WERI-Rb-1 (cell line): ENCODE results near the gene ENC1.
A peak's percentile ranks its signal among the peaks of the same experiment; 100 is the strongest.

ENCODE experiments used
- DNase-seq: peaks from one replicate; pipeline ENCODE4 v3.0.0-alpha.2; 2020
- H3K27ac ChIP-seq: fragments of 250-450 bp; sonication (Bioruptor Pico); 2 replicates; pipeline ENCODE4 v1.5.1; 2020; ENCODE audit warnings: mild to moderate bottlenecking, moderate library complexity
- H3K27me3 ChIP-seq: fragments of 250-450 bp; sonication (Bioruptor Pico); 2 replicates; pipeline ENCODE4 v1.5.1; 2021; ENCODE audit warnings: mild to moderate bottlenecking, low read depth, moderate library complexity; ENCODE audit not compliant: insufficient read depth, severe bottlenecking
- H3K36me3 ChIP-seq: fragments of 250-450 bp; sonication (Bioruptor Pico); 2 replicates; pipeline ENCODE4 v1.5.1; 2020; ENCODE audit warnings: mild to moderate bottlenecking, moderate library complexity
- H3K4me3 ChIP-seq: 2 replicates; pipeline ENCODE4 v1.5.1; 2011; ENCODE audit warnings: low read depth, mild to moderate bottlenecking, control low read depth, low read length
- H3K9me3 ChIP-seq: fragments of 250-450 bp; sonication (Bioruptor Pico); 2 replicates; pipeline ENCODE4 v1.5.1; 2021; ENCODE audit warnings: mild to moderate bottlenecking, moderate library complexity; ENCODE audit not compliant: severe bottlenecking
- TF ChIP-seq, protein P1 (sequence below): IDR thresholded peaks from 2 replicates; pipeline ENCODE4 v1.5.1; 2011; ENCODE audit warnings: low read depth, mild to moderate bottlenecking, control low read depth, inconsistent platforms, low read length

Gene ENC1

DNA sequence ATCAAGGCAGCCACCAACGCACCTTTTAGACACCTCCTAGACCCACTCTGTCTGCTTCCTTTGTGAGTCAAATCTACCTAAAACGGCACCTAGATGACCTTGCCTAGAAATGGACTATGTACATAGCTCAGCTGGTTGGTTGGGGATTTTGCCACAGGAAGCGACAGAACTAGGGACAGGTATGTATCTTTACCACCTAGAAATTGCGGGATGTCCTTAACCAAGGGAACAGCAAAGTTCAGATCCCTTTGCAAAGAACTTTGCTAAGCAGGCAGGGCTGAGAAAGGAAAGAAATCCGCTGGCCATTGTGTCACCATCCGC lies 2.0 kb upstream of the ENC1 start:
- peak overlapping the region; percentile 91 for H3K27ac ChIP-seq

DNA sequence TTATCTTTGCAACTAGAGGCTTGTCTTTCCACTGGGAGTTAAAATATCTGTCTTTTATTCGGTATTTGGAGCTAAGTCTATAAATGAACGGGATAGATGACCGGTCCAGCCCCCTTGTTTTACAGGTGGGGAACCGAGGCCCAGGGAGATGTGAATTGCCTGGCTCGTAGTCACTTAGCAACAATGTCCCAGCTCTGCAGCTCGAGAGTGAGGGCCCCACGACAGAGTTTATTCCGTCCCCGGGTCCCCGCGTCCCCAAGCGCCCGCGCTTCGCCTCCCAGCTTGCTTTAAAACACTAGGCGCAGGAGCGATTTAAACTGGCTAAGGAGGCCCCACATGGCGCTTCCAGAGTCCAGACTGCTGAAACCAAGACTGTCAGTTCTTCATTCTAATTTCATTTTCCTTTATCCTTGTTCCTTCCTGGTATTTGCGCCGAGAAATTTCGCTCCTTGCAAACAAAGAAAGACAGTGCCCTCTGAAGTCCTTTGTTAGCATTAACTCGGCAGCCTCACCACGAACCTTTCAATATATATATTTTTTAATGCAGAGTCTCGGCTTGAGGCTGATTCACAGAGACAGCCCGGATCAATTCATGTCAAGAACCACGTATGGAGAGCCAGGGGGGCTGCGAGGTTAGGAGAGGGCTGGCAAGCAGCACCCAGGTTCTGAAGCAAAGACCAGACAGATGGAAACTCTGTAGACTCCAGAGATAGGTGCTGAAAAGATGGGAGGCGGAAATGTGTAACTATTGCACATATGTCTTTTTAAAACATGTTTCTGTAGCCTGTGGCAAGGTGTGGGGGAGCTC lies 1.4 kb upstream of the ENC1 start:
- TF ChIP-seq, protein P1, sequence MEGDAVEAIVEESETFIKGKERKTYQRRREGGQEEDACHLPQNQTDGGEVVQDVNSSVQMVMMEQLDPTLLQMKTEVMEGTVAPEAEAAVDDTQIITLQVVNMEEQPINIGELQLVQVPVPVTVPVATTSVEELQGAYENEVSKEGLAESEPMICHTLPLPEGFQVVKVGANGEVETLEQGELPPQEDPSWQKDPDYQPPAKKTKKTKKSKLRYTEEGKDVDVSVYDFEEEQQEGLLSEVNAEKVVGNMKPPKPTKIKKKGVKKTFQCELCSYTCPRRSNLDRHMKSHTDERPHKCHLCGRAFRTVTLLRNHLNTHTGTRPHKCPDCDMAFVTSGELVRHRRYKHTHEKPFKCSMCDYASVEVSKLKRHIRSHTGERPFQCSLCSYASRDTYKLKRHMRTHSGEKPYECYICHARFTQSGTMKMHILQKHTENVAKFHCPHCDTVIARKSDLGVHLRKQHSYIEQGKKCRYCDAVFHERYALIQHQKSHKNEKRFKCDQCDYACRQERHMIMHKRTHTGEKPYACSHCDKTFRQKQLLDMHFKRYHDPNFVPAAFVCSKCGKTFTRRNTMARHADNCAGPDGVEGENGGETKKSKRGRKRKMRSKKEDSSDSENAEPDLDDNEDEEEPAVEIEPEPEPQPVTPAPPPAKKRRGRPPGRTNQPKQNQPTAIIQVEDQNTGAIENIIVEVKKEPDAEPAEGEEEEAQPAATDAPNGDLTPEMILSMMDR, result peak; percentile 38; the same call in 1 of the 2 replicates
- Histone ChIP-seq H3K36me3 (peaks cover 15% of the 10 kb centered on the region), H3K9me3 (no peaks in the 10 kb centered on the region), H3K27me3 (no peaks in the 10 kb centered on the region), H3K27ac (peak overlapping the region; percentile 91), H3K4me3 (peak overlapping the region; percentile 91)
- peak; percentile 62 for DNase-seq

More for the DNA sequence above, 2.0 kb upstream of the ENC1 start:
- no peak for DNase-seq
- H3K27me3 ChIP-seq, result no peaks in the 10 kb centered on the region
- TF ChIP-seq, protein P1, result no peak
- H3K36me3 ChIP-seq, result peaks cover 10% of the 10 kb centered on the region
- H3K9me3 ChIP-seq, result no peaks in the 10 kb centered on the region
- no peak overlapping the region for H3K4me3 ChIP-seq

DNA sequence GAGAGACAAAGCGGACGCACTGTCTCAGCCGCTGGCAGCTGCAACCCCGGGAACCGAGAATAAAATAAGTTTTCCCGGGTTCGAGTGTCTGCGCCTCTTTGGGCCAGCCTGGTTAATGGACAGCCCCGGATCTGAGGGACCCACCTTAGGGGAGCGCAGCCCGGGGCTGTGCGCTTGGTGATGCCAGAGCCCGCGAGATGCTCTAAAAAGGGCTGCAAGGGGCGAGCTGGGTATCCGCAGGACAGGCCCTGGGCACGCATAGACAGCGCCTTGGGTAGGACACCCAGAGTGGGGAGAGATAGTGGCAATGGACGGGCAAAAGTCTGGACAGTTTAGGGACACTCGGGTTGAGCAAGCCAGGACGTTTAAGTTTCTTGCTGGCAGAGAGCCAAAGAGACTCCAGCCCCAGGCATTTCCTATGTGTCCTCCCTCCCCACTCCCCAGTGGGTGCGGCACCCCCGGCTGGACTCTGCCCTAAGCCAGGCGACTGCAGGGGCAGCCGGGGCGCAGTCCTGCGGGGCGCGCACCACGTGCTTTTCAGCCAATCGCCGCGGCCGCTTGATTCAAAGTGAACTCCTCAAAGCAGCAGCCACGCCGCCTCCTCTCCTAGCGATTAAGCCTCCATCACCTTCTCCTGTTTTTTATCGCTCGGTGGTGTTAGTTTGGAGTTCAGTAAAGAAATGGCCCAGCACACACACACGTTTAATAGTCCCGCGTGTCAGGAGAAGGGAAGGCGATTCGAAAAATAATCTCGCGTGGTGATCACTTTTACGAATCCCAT lies 616 bp upstream of the ENC1 start:
- TF ChIP-seq, protein P1, result no peak
- peak; percentile 91 for DNase-seq
- peak overlapping the region; percentile 91 for H3K27ac ChIP-seq
- peak overlapping the region; percentile 91 for H3K4me3 ChIP-seq
- H3K9me3 ChIP-seq, result no peaks in the 10 kb centered on the region
- H3K27me3 ChIP-seq, result no peaks in the 10 kb centered on the region
- peaks cover 21% of the 10 kb centered on the region for H3K36me3 ChIP-seq

DNA sequence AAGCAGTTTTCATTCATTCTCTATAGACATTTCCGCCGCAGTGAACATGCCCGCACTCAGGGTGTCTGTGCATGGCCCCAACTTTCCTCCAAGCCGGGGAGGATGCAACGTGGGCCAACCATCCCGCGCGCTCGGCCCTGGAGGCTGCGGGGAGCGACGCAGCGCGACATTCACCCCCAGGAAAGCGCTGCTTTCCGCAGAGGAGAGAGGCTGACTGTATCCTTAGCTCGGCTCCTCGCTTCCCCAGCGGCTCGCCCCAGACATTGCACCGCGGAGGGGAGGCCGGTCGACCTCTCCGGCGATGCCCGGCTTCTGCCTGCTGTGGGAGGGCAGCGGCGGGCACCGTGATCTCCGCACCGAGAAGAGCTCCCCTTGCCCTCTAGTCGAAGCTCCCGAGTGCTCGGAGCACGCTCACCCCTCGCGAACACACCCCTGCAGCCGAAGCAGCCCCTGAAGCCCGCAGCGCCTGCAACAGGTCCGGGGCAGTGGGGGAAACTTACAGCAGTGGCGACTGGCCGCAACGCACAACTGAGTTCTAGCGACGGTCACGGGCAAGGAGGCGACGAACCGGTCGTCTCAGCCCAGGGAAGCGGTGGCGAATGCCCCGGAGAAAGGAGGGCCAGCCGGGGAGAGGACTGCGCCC lies 600 bp downstream of the ENC1 start:
- TF ChIP-seq, protein P1, result 0 out of 2 replicates have a peak, but pooled peaks have one; percentile 16
- Histone ChIP-seq H3K36me3 (peaks cover 33% of the 10 kb centered on the region), H3K27ac (peak overlapping the region; percentile 91), H3K27me3 (no peaks in the 10 kb centered on the region), H3K4me3 (peak overlapping the region; percentile 91), H3K9me3 (no peaks in the 10 kb centered on the region)
- DNase-seq, result peak; percentile 40

DNA sequence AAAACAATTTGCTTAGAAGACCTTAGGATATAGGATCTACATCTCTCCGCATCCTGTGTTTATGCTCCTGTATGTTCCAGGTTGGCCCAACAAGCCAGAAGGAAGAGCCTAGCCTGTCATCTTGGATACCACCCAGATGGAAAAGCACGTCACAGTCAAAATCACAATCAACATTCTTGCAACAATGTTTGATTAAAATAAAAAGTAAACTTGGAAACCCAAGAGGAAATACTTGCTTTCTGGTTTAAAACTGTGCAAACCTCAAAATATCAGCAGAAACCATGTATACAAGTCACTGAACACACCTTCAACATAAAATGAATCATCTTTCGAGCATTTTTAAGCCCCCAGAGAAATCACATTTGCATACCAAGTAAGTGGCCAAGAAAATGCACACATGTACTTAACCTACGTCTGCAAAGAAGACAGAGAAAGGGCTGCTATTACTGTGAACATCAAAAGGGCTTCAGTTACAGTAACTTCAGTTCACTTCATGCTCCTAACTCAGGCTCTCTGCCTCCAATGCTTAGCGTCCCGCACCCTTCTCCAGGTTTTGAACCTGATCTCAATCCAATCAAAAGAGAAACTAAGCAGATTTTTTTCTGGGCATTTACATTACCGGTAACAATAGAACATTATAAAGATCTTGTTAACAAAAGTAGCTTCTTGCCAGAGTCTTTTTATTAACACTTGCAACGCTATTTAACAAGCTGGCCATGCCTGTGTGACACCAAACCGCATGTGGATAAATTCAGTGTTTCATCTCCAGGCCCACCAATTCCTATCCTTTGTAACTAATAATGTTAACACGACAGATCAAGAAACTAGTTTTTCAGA lies 1.3 kb downstream of the ENC1 start:
- Histone ChIP-seq H3K9me3 (no peaks in the 10 kb centered on the region), H3K27me3 (no peaks in the 10 kb centered on the region), H3K27ac (peak overlapping the region; percentile 91), H3K4me3 (peak overlapping the region; percentile 91), H3K36me3 (peaks cover 40% of the 10 kb centered on the region)
- TF ChIP-seq, protein P1, result no peak
- DNase-seq, result no peak
